Bronchial epithelial cell (primary cell): ENCODE data around the gene RUSF1. TPM values are rescaled to one million over a fixed set of nuclear protein-coding genes. Genes with fewer than 3 reads are reported as not detected.

Experiments used
- DNase-seq: peaks from one replicate; pipeline ENCODE4 v3.0.0-alpha.2; 2010; ENCODE audit warnings: low read depth
- FAIRE-seq: peaks from 2 replicates; lab custom pipeline; 2011; peaks lifted over from hg19 to GRCh38; lab: Jason Lieb, UNC
- H3K27me3 ChIP-seq: 2 replicates; pipeline ENCODE4 v1.5.1; 2011; ENCODE audit warnings: low read length; ENCODE audit not compliant: control insufficient read depth, insufficient read depth
- H3K36me3 ChIP-seq: 2 replicates; pipeline ENCODE4 v1.5.1; 2011; ENCODE audit warnings: low read length; ENCODE audit not compliant: control insufficient read depth, insufficient read depth
- H3K4me3 ChIP-seq: 2 replicates; pipeline ENCODE4 v1.5.1; 2011; ENCODE audit warnings: mild to moderate bottlenecking, low read depth, low read length, control low read depth
- total RNA-seq: library from RNA; depleted of rRNA; stranded (reverse); fragments of >200 nt; gene quantifications from 2 replicates; pipeline ENCODE4 v1.2.1, GENCODE V29; 2014
- TF ChIP-seq, protein P1 (sequence below): IDR thresholded peaks from 2 replicates; pipeline ENCODE4 v1.5.1; 2011; ENCODE audit warnings: mild to moderate bottlenecking, moderate library complexity, low read length, control low read depth, inconsistent platforms; ENCODE audit not compliant: insufficient read depth, severe bottlenecking

Gene RUSF1
- total RNA-seq, 1 donor from 2014 or later, result 26.9 TPM

DNA sequence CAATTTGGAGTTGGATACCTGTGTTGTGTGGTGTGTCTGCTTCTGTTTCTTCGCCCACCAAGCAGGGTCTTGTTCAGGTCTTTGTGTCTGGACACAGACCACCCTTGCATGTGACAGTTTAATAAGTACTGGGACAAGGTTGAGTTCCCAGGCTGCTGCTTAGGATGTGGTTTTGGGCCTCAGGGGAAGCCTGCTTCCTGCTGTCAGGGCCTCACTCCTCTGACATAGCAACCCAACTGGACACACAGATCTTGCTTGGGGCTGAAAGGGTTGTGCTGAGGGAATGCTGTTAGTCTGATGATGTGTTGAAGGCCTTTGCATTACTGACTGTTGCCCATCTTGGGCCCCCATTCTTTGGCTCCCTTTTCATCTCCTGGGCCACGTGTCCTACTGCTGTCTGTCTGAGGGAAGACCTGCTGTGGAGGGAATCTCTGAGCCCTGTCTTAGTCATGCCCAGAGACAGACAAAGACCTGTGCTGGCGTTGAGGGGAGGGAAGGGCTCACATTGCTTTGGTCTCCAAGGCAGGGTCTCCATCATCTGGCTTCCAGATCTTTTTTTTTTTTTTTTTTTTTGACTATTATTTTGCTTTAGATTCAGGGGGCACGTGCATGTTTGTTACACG, 40.9 kb downstream of the RUSF1 start:
- DNase-seq (no peak), FAIRE-seq (no peak)
- TF ChIP-seq, protein P1, sequence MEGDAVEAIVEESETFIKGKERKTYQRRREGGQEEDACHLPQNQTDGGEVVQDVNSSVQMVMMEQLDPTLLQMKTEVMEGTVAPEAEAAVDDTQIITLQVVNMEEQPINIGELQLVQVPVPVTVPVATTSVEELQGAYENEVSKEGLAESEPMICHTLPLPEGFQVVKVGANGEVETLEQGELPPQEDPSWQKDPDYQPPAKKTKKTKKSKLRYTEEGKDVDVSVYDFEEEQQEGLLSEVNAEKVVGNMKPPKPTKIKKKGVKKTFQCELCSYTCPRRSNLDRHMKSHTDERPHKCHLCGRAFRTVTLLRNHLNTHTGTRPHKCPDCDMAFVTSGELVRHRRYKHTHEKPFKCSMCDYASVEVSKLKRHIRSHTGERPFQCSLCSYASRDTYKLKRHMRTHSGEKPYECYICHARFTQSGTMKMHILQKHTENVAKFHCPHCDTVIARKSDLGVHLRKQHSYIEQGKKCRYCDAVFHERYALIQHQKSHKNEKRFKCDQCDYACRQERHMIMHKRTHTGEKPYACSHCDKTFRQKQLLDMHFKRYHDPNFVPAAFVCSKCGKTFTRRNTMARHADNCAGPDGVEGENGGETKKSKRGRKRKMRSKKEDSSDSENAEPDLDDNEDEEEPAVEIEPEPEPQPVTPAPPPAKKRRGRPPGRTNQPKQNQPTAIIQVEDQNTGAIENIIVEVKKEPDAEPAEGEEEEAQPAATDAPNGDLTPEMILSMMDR, result no peak
- Histone ChIP-seq H3K36me3 (peaks cover 6% of the 10 kb centered on the region), H3K27me3 (no peaks in the 10 kb centered on the region), H3K4me3 (no peak overlapping the region)

DNA sequence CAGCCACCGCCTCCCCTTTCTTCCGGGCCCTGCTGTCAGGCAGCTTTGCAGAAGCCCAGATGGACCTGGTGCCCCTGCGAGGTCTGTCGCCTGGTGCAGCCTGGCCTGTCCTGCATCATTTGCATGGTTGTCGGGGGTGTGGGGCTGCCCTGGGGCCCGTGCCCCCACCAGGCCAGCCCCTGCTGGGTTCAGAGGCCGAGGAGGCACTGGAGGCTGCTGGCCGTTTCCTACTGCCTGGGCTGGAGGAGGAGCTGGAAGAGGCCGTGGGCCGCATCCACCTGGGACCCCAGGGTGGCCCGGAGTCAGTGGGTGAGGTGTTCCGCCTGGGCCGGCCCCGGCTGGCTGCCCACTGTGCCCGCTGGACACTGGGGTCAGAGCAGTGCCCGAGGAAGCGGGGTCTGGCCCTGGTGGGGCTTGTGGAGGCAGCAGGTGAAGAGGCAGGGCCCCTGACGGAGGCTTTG, 41.8 kb downstream of the RUSF1 start:
- no peak overlapping the region for H3K4me3 ChIP-seq
- TF ChIP-seq, protein P1, result no peak
- no peaks in the 10 kb centered on the region for H3K27me3 ChIP-seq
- FAIRE-seq (no peak), DNase-seq (no peak)
- H3K36me3 ChIP-seq, result peaks cover 11% of the 10 kb centered on the region

DNA sequence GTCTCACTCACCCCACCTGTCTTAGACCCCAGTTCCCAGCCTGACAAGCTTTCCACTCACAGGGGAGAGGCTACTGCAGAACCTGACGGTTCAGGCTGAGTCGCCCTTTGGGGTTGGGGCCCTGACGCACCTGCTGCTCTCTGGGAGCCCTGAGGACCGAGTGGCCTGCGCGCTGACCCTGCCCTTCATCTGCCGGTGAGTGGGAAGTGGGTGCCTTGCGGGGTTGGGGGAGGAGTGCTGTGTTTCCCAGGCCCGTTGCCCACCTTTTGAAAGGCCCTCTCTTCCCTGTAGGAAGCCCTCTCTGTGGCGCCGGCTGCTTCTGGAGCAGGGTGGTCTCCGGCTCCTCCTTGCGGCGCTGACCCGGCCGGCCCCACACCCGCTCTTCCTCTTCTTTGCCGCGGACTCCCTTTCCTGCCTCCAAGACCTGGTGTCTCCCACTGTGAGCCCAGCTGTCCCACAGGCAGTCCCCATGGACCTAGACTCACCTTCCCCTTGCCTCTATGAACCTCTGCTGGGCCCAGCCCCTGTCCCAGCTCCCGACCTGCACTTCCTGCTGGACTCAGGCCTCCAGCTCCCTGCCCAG, 42.3 kb downstream of the RUSF1 start:
- H3K27me3 ChIP-seq, result no peaks in the 10 kb centered on the region
- TF ChIP-seq, protein P1, result no peak
- peaks cover 11% of the 10 kb centered on the region for H3K36me3 ChIP-seq
- no peak for DNase-seq
- FAIRE-seq, result no peak
- no peak overlapping the region for H3K4me3 ChIP-seq

DNA sequence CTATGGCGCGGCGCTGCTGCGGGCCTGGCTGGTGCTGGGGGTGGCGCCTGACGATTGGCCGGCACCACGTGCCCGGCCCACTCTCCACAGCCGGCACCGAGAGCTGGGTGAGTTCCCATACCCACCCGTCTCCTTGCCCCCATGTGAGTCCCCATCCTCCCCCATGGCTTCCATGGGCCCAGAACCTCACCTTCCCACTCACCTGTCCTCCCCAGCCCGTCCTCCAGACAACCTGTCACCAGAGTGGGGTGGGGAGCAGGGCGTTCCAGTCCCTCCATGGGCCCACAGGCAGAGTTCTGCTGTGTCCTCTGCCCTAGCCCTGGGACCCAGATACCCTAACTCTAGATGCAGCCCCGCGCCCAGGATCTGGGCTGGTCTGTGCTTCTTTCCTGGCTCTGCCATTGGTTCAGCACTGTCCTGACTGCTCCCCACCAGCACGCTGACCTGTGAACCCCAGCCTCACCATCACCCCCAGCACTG, 43.4 kb downstream of the RUSF1 start:
- no peak for DNase-seq
- H3K4me3 ChIP-seq, result no peak overlapping the region
- H3K36me3 ChIP-seq, result peaks cover 11% of the 10 kb centered on the region
- FAIRE-seq, result no peak
- H3K27me3 ChIP-seq, result no peaks in the 10 kb centered on the region
- TF ChIP-seq, protein P1, result no peak

DNA sequence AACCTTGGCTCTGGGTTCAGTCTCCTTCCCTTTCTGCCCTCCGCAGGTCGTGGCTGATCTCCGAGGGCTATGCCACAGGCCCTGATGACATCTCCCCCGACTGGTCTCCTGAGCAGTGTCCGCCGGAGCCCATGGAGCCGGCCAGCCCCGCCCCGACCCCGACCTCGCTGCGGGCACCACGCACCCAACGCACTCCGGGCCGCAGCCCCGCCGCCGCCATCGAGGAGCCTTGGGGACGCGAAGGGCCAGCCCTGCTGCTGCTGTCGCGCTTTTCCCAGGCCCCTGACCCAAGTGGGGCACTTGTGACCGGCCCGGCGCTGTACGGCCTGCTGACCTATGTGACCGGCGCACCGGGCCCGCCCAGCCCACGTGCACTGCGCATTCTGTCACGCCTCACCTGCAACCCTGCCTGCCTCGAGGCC, 43.8 kb downstream of the RUSF1 start:
- peaks cover 11% of the 10 kb centered on the region for H3K36me3 ChIP-seq
- TF ChIP-seq, protein P1, result no peak
- FAIRE-seq, result no peak

More for the DNA sequence above, 43.8 kb downstream of the RUSF1 start:
- DNase-seq, result no peak
- H3K4me3 ChIP-seq, result no peak overlapping the region
- no peaks in the 10 kb centered on the region for H3K27me3 ChIP-seq
